Fibroblast of villous mesenchyme (primary cell): Measurements from ENCODE around the gene DUXB. TPM values are rescaled to one million over a fixed set of nuclear protein-coding genes. Genes with fewer than 3 reads are reported as not detected.

Experiments
- DNase-seq: peaks from one replicate; pipeline ENCODE4 v3.0.0-alpha.2; 2010; ENCODE audit warnings: low read depth
- H3K4me3 ChIP-seq: 2 replicates; pipeline ENCODE4 v1.5.1; 2011; ENCODE audit warnings: low read depth, mild to moderate bottlenecking, low read length
- CTCF ChIP-seq: IDR thresholded peaks from 2 replicates; pipeline ENCODE4 v1.5.1; 2012; ENCODE audit warnings: low read depth, mild to moderate bottlenecking, low read length; ENCODE audit not compliant: insufficient read depth
- total RNA-seq: library from RNA; depleted of rRNA; stranded (reverse); fragments of >200 nt; gene quantifications from 2 replicates; pipeline ENCODE4 v1.2.3, GENCODE V29; 2012

The DUXB gene
- total RNA-seq, 1 donor: not detected

GRCh38 chr16:75710344-75710743, 9.1 kb upstream of the DUXB start:
- H3K4me3 ChIP-seq: no peak overlapping the region
- DNase-seq: no peak
- TF ChIP-seq CTCF: no peak

GRCh38 chr16:75703306-75703705, 2.0 kb upstream of the DUXB start:
- H3K4me3 ChIP-seq: no peak overlapping the region
- TF ChIP-seq CTCF: no peak
- no peak for DNase-seq

GRCh38 chr16:75702242-75702641, 981 bp upstream of the DUXB start:
- no peak overlapping the region for H3K4me3 ChIP-seq
- TF ChIP-seq CTCF: no peak
- peak; percentile 38 for DNase-seq

GRCh38 chr16:75697571-75697970, 3.7 kb downstream of the DUXB start:
- DNase-seq: no peak
- H3K4me3 ChIP-seq: no peak overlapping the region
- TF ChIP-seq CTCF: no peak

GRCh38 chr16:75695708-75696107, 5.6 kb downstream of the DUXB start:
- TF ChIP-seq CTCF: no peak
- no peak overlapping the region for H3K4me3 ChIP-seq
- no peak for DNase-seq

GRCh38 chr16:75687361-75687760, 13.9 kb downstream of the DUXB start:
- no peak for DNase-seq
- no peak for TF ChIP-seq CTCF
- H3K4me3 ChIP-seq: no peak overlapping the region

- H3K4me3 ChIP-seq: no peak overlapping the region
- no peak for DNase-seq
- TF ChIP-seq CTCF: no peak
These were observed 19.0 kb downstream of the DUXB start for GRCh38 chr16:75682308-75682707.
